B cell (primary cell): ENCODE data around the gene ARL11. TPM values are rescaled to one million over a fixed set of nuclear protein-coding genes. Genes with fewer than 3 reads are reported as not detected.

Source experiments
- ATAC-seq: fragments of 200-7000 bp; cut with Tn5 transposase; one replicate; pipeline ENCODE4 v1.10.0; 2021; ENCODE audit warnings: low read depth, mild to moderate bottlenecking, moderate number of reproducible peaks, moderate library complexity
- CTCF ChIA-PET: fragments of 350-600 bp; sonication (Branson Sonifier 250); formaldehyde crosslinking; loops from one replicate; lab custom pipeline; 2021; ENCODE audit warnings: antibody characterized with exemption, inconsistent platforms; lab: Charles Lee
- POLR2A ChIA-PET: fragments of 350-600 bp; sonication (Branson Sonifier 250); formaldehyde crosslinking; loops from one replicate; lab custom pipeline; 2021; ENCODE audit warnings: antibody characterized with exemption; lab: Charles Lee
- DNase-seq: peaks from one replicate; pipeline ENCODE4 v3.0.0; 2013
- H2AFZ ChIP-seq: 2 replicates; pipeline ENCODE4 v1.6.1; 2012; ENCODE audit warnings: mild to moderate bottlenecking, low read depth, low read length; ENCODE audit not compliant: insufficient read depth, poor library complexity, severe bottlenecking
- H3K27ac ChIP-seq, 2 donors: 1 replicate in 1 of 2; 2 replicates in 1 of 2; pipeline ENCODE4 v1.5.1; 2012 to 2013; ENCODE audit warnings: low read length in 2 of 2, mild to moderate bottlenecking in 2 of 2, moderate library complexity in 1 of 2
- H3K27me3 ChIP-seq, 4 experiments: fragments of 200-600 bp in 1 of 4; sonication (generic) in 1 of 4; replicated peaks in 1 of 4; 1 replicate in 2 of 4; 2 replicates in 2 of 4; pipeline versions ENCODE4 v1.6.1 to v1.7.0; 2013 to 2016; ENCODE audit warnings: low read length in 3 of 4, mild to moderate bottlenecking in 2 of 4, mixed read lengths in 1 of 4, moderate library complexity in 1 of 4; ENCODE audit not compliant: insufficient read depth in 4 of 4, control insufficient read depth in 3 of 4; ENCODE audit errors: control extremely low read depth in 1 of 4
- H3K36me3 ChIP-seq, 2 experiments: replicated peaks in 1 of 2; 1 replicate in 1 of 2; 2 replicates in 1 of 2; pipeline versions ENCODE4 v1.6.1 to v1.7.1; 2013; ENCODE audit warnings: low read length in 1 of 2; ENCODE audit not compliant: insufficient read depth in 2 of 2, control insufficient read depth in 1 of 2; ENCODE audit errors: control extremely low read depth in 1 of 2, extremely low read depth in 1 of 2
- H3K4me1 ChIP-seq, 2 donors: fragments of 200-600 bp in 1 of 2; sonication (generic) in 1 of 2; 1 replicate in 1 of 2; 2 replicates in 1 of 2; pipeline versions ENCODE4 v1.5.1 to v1.6.1; 2013 to 2017; ENCODE audit warnings: low read length in 2 of 2; ENCODE audit not compliant: control insufficient read depth in 2 of 2, insufficient read depth in 2 of 2
- H3K4me2 ChIP-seq: replicated peaks from 2 replicates; pipeline ENCODE3; 2012; ENCODE audit warnings: mild to moderate bottlenecking, low read depth, low read length; ENCODE audit not compliant: poor library complexity, severe bottlenecking
- H3K4me3 ChIP-seq, 5 experiments: fragments of 200-600 bp in 1 of 5; sonication (generic) in 1 of 5; 1 replicate in 3 of 5; 2 replicates in 2 of 5; pipeline versions ENCODE4 v1.5.1 to v1.7.0; 2011 to 2016; ENCODE audit warnings: low read length in 4 of 5, mild to moderate bottlenecking in 4 of 5, low read depth in 2 of 5, control low read depth in 1 of 5, moderate library complexity in 1 of 5; ENCODE audit not compliant: insufficient read depth in 1 of 5; ENCODE audit errors: control extremely low read depth in 1 of 5, extremely low read depth in 1 of 5
- H3K79me2 ChIP-seq: fragments of 200-600 bp; sonication (generic); one replicate; pipeline ENCODE4 v1.6.0; 2016; ENCODE audit warnings: low read length; ENCODE audit not compliant: control insufficient read depth, insufficient read depth
- H3K9ac ChIP-seq: fragments of 200-600 bp; sonication (generic); 2 replicates; pipeline ENCODE4 v1.6.1; 2017; ENCODE audit warnings: mild to moderate bottlenecking, low read length, moderate library complexity
- H3K9me3 ChIP-seq, 3 donors: one replicate each; pipeline versions ENCODE4 v1.6.1 to v1.7.1; 2013; ENCODE audit warnings: low read length in 2 of 3; ENCODE audit not compliant: control insufficient read depth in 2 of 3, insufficient read depth in 1 of 3; ENCODE audit errors: control extremely low read depth in 1 of 3
- H4K20me1 ChIP-seq: 2 replicates; pipeline ENCODE4 v1.6.0; 2012; ENCODE audit warnings: mild to moderate bottlenecking, low read length; ENCODE audit not compliant: insufficient read depth, control insufficient read depth, poor library complexity, severe bottlenecking
- H3K27ac Mint-ChIP-seq: one replicate; pipeline ENCODE4 v1.8.0; 2021; ENCODE audit warnings: mixed read lengths
- H3K27me3 Mint-ChIP-seq: one replicate; pipeline ENCODE4 v1.8.0; 2021; ENCODE audit warnings: mixed read lengths
- H3K4me1 Mint-ChIP-seq: one replicate; pipeline ENCODE4 v1.8.0; 2021; ENCODE audit warnings: mixed read lengths
- H3K4me3 Mint-ChIP-seq: one replicate; pipeline ENCODE4 v1.8.0; 2021; ENCODE audit warnings: mixed read lengths
- H3K9me3 Mint-ChIP-seq: one replicate; pipeline ENCODE4 v1.8.0; 2022; ENCODE audit warnings: mixed read lengths; ENCODE audit not compliant: insufficient read depth
- EZH2 ChIP-seq: IDR thresholded peaks from 2 replicates; pipeline ENCODE4 v1.6.1; 2012; ENCODE audit warnings: borderline replicate concordance, low read depth, mild to moderate bottlenecking, moderate library complexity, low read length; ENCODE audit not compliant: insufficient read depth, poor library complexity, severe bottlenecking
- WGBS: methylation state at CpG from one replicate; pipeline ENCODE4 v1.1.5; 2013; ENCODE audit warnings: missing lambda C conversion rate; ENCODE audit not compliant: insufficient coverage; 5-methylcytosine and 5-hydroxymethylcytosine counted together
- intact Hi-C: fragments of 100-400 bp; cut with micrococcal nuclease; formaldehyde crosslinking; loops from one replicate; pipeline ENCODE4 v1.10.0; 2022
- polyA plus RNA-seq: library from polyadenylated mRNA; depleted of rRNA; stranded (reverse); fragments of >200 nt; gene quantifications from 2 replicates; pipeline ENCODE4 v1.2.3, GENCODE V29; 2012
- total RNA-seq, 2 donors: library from RNA; stranded (reverse); fragments of 120-200 nt in 1 of 2; gene quantifications; 1 replicate in 1 of 2; 2 replicates in 1 of 2; pipeline versions ENCODE4 v1.2.3 to v1.2.4, GENCODE V29; 2013 to 2022
- TF ChIP-seq, protein P1 (sequence below): fragments of 200-600 bp; IDR thresholded peaks from one replicate; pipeline ENCODE4 v1.8.0; 2022; ENCODE audit warnings: antibody characterized with exemption, mild to moderate bottlenecking

ARL11 gene
- total and polyA plus RNA-seq, 2 donors (not counting 1 experiment from before 2014, with no cell fraction given) = 5.8 to 21.4 TPM

DNA sequence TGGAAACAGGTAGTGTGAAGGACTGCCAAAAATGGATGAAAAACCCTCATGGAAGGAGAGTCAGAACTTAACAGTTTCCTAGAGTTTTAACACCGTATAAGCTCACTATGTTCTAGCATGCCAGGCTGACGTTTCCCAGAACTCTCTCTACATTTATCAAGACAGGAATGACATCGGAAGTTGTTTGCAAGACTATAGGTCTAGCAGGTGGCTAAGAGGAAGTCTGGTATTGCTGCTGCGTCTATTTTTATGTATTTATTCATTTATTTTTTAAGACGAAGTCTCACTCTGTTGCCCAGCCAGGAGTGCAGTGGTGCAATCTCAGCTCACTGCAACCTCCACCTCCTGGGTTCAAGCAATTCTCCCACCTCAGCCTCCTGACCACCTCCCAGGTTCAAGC, 20.5 kb upstream of the ARL11 start:
- peaks cover 12 to 19% of the 10 kb centered on the region in 2 donors for H3K4me1 ChIP-seq
- H2AFZ ChIP-seq = peak overlapping the region; percentile 59

More for the DNA sequence above, 20.5 kb upstream of the ARL11 start:
- H3K4me2 ChIP-seq = peak overlapping the region; percentile 23
- no peaks in the 10 kb centered on the region for H3K27me3 Mint-ChIP-seq
- peaks cover 0 to 5% (median 2%) of the 10 kb centered on the region in 3 donors for H3K9me3 ChIP-seq
- H3K27ac Mint-ChIP-seq = peak overlapping the region; percentile 74
- H4K20me1 ChIP-seq = no peaks in the 10 kb centered on the region
- H3K36me3 ChIP-seq = no peaks in the 10 kb centered on the region
- no peak overlapping the region for H3K4me3 ChIP-seq
- H3K4me3 Mint-ChIP-seq = peak overlapping the region; percentile 37
- ChIA-PET POLR2A (interaction anchor here (0.6 kb wide), 1 partner anchor 314 kb away, joined by 5 read pairs; no protein-coding TSS in a partner anchor), CTCF (interaction anchor here (0.6 to 4.3 kb wide), 22 partner anchors 8 to 370 kb away, joined by 3 to 73 read pairs (median 4); partner anchors contain the start of genes ARL11 and RCBTB1)
- WGBS = no CpG with 5 or more reads among the region's 5 CpGs
- intact Hi-C loops = loop anchor here (1.0 to 2.0 kb wide), 7 partner anchors 22 to 367 kb away; partner anchors contain the start of genes CAB39L, PHF11, RCBTB1 and SETDB2
- DNase-seq (no peak), ATAC-seq (no peak)
- no peaks in the 10 kb centered on the region for H3K9me3 Mint-ChIP-seq
- H3K27ac ChIP-seq = no peak overlapping the region
- peaks cover 25% of the 10 kb centered on the region for H3K4me1 Mint-ChIP-seq
- no peaks in the 10 kb centered on the region for H3K27me3 ChIP-seq
- no peak for TF ChIP-seq EZH2
- TF ChIP-seq, protein P1, sequence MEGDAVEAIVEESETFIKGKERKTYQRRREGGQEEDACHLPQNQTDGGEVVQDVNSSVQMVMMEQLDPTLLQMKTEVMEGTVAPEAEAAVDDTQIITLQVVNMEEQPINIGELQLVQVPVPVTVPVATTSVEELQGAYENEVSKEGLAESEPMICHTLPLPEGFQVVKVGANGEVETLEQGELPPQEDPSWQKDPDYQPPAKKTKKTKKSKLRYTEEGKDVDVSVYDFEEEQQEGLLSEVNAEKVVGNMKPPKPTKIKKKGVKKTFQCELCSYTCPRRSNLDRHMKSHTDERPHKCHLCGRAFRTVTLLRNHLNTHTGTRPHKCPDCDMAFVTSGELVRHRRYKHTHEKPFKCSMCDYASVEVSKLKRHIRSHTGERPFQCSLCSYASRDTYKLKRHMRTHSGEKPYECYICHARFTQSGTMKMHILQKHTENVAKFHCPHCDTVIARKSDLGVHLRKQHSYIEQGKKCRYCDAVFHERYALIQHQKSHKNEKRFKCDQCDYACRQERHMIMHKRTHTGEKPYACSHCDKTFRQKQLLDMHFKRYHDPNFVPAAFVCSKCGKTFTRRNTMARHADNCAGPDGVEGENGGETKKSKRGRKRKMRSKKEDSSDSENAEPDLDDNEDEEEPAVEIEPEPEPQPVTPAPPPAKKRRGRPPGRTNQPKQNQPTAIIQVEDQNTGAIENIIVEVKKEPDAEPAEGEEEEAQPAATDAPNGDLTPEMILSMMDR = no peak
- H3K79me2 ChIP-seq = no peaks in the 10 kb centered on the region
- no peak overlapping the region for H3K9ac ChIP-seq
